Stimulated activated CD4-positive, alpha-beta T cell treated with anti-CD3 and anti-CD28 coated beads, Interleukin-4, amount 100 ng/mL, for 1 hour (primary cell): ENCODE data around the gene ARFGAP3.
A peak's percentile ranks its signal among the peaks of the same experiment; 100 is the strongest.

ENCODE experiments used
- DNase-seq: peaks from one replicate; pipeline ENCODE4 v3.0.0-alpha.2; 2020

The ARFGAP3 gene

GRCh38 chr22:42856865-42857704 is at the start of gene ARFGAP3:
Gene ARFGAP3 (minus strand): TSS chr22:42857273. CDS start chr22:42857182, 91 bp downstream.
- DNase-seq: peak; percentile 96

- no peak for DNase-seq
Measured at GRCh38 chr22:42905702-42906183, 48.7 kb upstream of the ARFGAP3 start.

- DNase-seq: no peak
Measured at GRCh38 chr22:42905217-42905616, 48.1 kb upstream of the ARFGAP3 start.

GRCh38 chr22:42904050-42904449 is 47.0 kb upstream of the ARFGAP3 start:
- no peak for DNase-seq

- DNase-seq: no peak
Measured at GRCh38 chr22:42902875-42903510, 45.9 kb upstream of the ARFGAP3 start.

- no peak for DNase-seq
Measured at GRCh38 chr22:42901790-42902508, 44.9 kb upstream of the ARFGAP3 start.

GRCh38 chr22:42897960-42898359 is 40.9 kb upstream of the ARFGAP3 start:
- no peak for DNase-seq

- DNase-seq: no peak
Measured at GRCh38 chr22:42895541-42895981, 38.5 kb upstream of the ARFGAP3 start.

- no peak for DNase-seq
Measured at GRCh38 chr22:42895087-42895486, 38.0 kb upstream of the ARFGAP3 start.

- no peak for DNase-seq
Measured at GRCh38 chr22:42893371-42894150, 36.5 kb upstream of the ARFGAP3 start.

GRCh38 chr22:42892571-42893316 is 35.7 kb upstream of the ARFGAP3 start:
- no peak for DNase-seq

GRCh38 chr22:42892156-42892555 is 35.1 kb upstream of the ARFGAP3 start:
- DNase-seq: no peak

- no peak for DNase-seq
Measured at GRCh38 chr22:42891696-42892095, 34.6 kb upstream of the ARFGAP3 start.

GRCh38 chr22:42891008-42891407 is 33.9 kb upstream of the ARFGAP3 start:
- no peak for DNase-seq

- DNase-seq: no peak
Measured at GRCh38 chr22:42889304-42889703, 32.2 kb upstream of the ARFGAP3 start.

- no peak for DNase-seq
Measured at GRCh38 chr22:42887523-42888507, 30.7 kb upstream of the ARFGAP3 start.

- DNase-seq: no peak
Measured at GRCh38 chr22:42887120-42887519, 30.0 kb upstream of the ARFGAP3 start.

GRCh38 chr22:42885446-42885845 is 28.4 kb upstream of the ARFGAP3 start:
- DNase-seq: no peak

- DNase-seq: no peak
Measured at GRCh38 chr22:42884616-42885375, 27.7 kb upstream of the ARFGAP3 start.

GRCh38 chr22:42883970-42884369 is 26.9 kb upstream of the ARFGAP3 start:
- DNase-seq: no peak
